NT2/D1 (cell line): ENCODE data around the gene CYFIP1.

Source experiments
- DNase-seq: peaks from one replicate; pipeline ENCODE4 v3.0.0-alpha.2; 2011; ENCODE audit warnings: low read depth, low spot score
- H3K27me3 ChIP-seq: 2 replicates; pipeline ENCODE4 v1.6.0; 2011; ENCODE audit warnings: mild to moderate bottlenecking; ENCODE audit not compliant: insufficient read length, insufficient read depth
- H3K36me3 ChIP-seq: 2 replicates; pipeline ENCODE4 v1.6.1; 2011; ENCODE audit warnings: mild to moderate bottlenecking, low read length, mixed read lengths; ENCODE audit not compliant: insufficient read depth, insufficient read length
- H3K4me1 ChIP-seq: 2 replicates; pipeline ENCODE4 v1.5.1; 2011; ENCODE audit not compliant: insufficient read depth, insufficient read length
- H3K4me3 ChIP-seq: 2 replicates; pipeline ENCODE4 v1.5.1; 2011; ENCODE audit warnings: low read depth; ENCODE audit not compliant: insufficient read length
- H3K9ac ChIP-seq: 2 replicates; pipeline ENCODE4 v1.6.0; 2011; ENCODE audit warnings: low read depth; ENCODE audit not compliant: insufficient read length
- H3K9me3 ChIP-seq: 2 replicates; pipeline ENCODE4 v1.5.1; 2011; ENCODE audit warnings: mild to moderate bottlenecking, low read length; ENCODE audit not compliant: insufficient read depth
- SUZ12 ChIP-seq: IDR thresholded peaks from 2 replicates; pipeline ENCODE4 v1.6.1; 2011; ENCODE audit not compliant: insufficient read length, insufficient read depth; ENCODE audit errors: extremely low read depth
- YY1 ChIP-seq: IDR thresholded peaks from 2 replicates; pipeline ENCODE4 v1.6.1; 2011; ENCODE audit not compliant: insufficient read length, insufficient read depth
- ZNF274 ChIP-seq: IDR thresholded peaks from 2 replicates; pipeline ENCODE4 v1.6.1; 2011; ENCODE audit warnings: mild to moderate bottlenecking, low read depth, low read length

Gene CYFIP1

DNA sequence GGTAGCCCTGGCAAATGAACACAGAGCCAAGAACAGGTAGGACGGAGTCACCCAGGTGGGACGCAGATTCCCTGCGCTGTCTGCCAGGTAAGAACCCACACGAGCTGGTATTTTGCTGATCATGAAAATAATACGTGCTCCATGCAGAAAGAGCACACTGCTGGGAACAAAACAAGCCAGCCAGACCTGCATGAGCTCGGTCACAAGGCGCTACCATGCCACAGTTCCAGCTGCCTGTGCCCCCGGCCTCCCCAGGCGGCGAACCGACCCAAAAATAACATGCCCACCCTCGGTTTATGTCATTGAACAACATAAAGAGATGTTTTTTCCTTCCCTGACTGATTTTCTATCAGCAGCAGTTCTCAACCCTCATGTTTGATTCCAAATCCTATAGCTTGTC is 25.8 kb downstream of the CYFIP1 start:
- Histone ChIP-seq H3K9ac (no peak overlapping the region), H3K4me1 (peaks cover 12% of the 10 kb centered on the region)
- no peak for TF ChIP-seq ZNF274
- TF ChIP-seq YY1: no peak
- no peak for TF ChIP-seq SUZ12

GRCh38 chr15:22952796-22953579 is 27.2 kb downstream of the CYFIP1 start:
- Histone ChIP-seq H3K9me3 (no peaks in the 10 kb centered on the region), H3K4me3 (no peak overlapping the region), H3K9ac (no peak overlapping the region), H3K27me3 (peaks cover 14% of the 10 kb centered on the region), H3K36me3 (peaks cover 4% of the 10 kb centered on the region), H3K4me1 (peaks cover 15% of the 10 kb centered on the region)
- TF ChIP-seq YY1 (no peak), SUZ12 (no peak), ZNF274 (no peak)
- peak; percentile 22 for DNase-seq

More for the DNA sequence above, 25.8 kb downstream of the CYFIP1 start:
- Histone ChIP-seq H3K27me3 (peaks cover 14% of the 10 kb centered on the region), H3K36me3 (peaks cover 4% of the 10 kb centered on the region), H3K4me3 (no peak overlapping the region), H3K9me3 (no peaks in the 10 kb centered on the region)
- DNase-seq: no peak

- peaks cover 4% of the 10 kb centered on the region for H3K36me3 ChIP-seq
- no peak for DNase-seq
- H3K4me1 ChIP-seq: peaks cover 15% of the 10 kb centered on the region
- H3K27me3 ChIP-seq: peaks cover 14% of the 10 kb centered on the region
- H3K4me3 ChIP-seq: no peak overlapping the region
- no peaks in the 10 kb centered on the region for H3K9me3 ChIP-seq
- TF ChIP-seq ZNF274 (no peak), YY1 (no peak), SUZ12 (no peak)
- no peak overlapping the region for H3K9ac ChIP-seq
Measured at GRCh38 chr15:22951381-22952280, 28.5 kb downstream of the CYFIP1 start.

GRCh38 chr15:22951031-22951380 is 29.2 kb downstream of the CYFIP1 start:
- H3K9me3 ChIP-seq: no peaks in the 10 kb centered on the region
- no peak for TF ChIP-seq YY1
- no peak for TF ChIP-seq SUZ12
- TF ChIP-seq ZNF274: no peak
- no peak overlapping the region for H3K9ac ChIP-seq
- peaks cover 4% of the 10 kb centered on the region for H3K36me3 ChIP-seq
- H3K4me3 ChIP-seq: no peak overlapping the region
- peaks cover 15% of the 10 kb centered on the region for H3K4me1 ChIP-seq
- no peak for DNase-seq
- H3K27me3 ChIP-seq: peaks cover 14% of the 10 kb centered on the region

GRCh38 chr15:22950256-22950990 is 29.7 kb downstream of the CYFIP1 start:
- no peak for TF ChIP-seq ZNF274
- no peak for TF ChIP-seq YY1
- Histone ChIP-seq H3K4me1 (peaks cover 15% of the 10 kb centered on the region), H3K9me3 (no peaks in the 10 kb centered on the region), H3K27me3 (peaks cover 14% of the 10 kb centered on the region), H3K9ac (no peak overlapping the region), H3K36me3 (peaks cover 4% of the 10 kb centered on the region), H3K4me3 (no peak overlapping the region)
- DNase-seq: no peak

DNA sequence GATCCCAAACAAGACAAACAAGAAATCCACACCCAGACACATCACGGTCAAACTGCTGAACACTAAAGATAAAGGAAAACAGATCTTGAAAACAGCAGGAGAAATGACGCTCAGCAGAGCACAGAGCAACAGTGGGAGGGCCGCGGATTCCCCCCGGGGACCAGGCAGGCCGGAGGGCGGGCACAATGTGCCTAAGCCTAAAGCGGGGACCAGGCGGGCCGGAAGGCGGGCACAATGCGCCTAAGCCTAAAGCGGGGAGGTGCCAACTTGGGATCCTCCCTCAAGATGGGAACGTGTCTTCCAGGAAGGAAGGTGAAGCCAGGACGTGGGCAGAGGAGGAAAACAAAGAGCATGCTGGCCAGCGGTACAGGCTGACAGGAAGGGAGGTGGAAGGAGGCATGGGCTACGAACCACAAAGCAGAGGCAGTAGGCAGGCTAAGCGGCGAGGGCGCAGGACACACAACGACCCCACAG is 31.1 kb downstream of the CYFIP1 start:
- H3K27me3 ChIP-seq: peaks cover 8% of the 10 kb centered on the region
- no peak for DNase-seq
- no peak for TF ChIP-seq YY1
- no peak for TF ChIP-seq ZNF274
- TF ChIP-seq SUZ12: no peak
- H3K9me3 ChIP-seq: no peaks in the 10 kb centered on the region
- H3K4me1 ChIP-seq: peaks cover 7% of the 10 kb centered on the region
- H3K4me3 ChIP-seq: no peak overlapping the region
- no peak overlapping the region for H3K9ac ChIP-seq
- H3K36me3 ChIP-seq: peaks cover 15% of the 10 kb centered on the region

DNA sequence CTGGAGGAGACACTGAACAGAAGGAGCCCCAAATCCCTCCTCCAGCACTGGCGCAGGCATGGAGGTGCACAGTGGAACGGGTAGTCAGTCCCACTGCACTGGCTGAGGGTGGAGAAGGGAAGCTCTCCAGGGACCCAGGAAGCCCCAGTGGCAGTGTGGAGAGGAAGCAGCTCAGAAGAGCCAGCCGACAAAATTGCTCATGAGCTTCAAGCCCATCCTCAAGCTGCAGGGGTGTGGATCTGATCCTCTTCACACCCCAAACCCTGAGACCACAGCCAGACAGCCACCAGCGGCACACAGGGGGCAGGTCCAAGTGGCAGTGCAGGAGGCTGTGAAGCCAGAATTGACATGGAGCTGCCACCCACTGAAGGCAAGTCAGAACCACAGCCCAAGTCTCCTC is 32.1 kb downstream of the CYFIP1 start:
- Histone ChIP-seq H3K4me3 (no peak overlapping the region), H3K27me3 (peaks cover 6% of the 10 kb centered on the region), H3K9me3 (no peaks in the 10 kb centered on the region), H3K36me3 (peaks cover 23% of the 10 kb centered on the region), H3K4me1 (peaks cover 7% of the 10 kb centered on the region), H3K9ac (no peak overlapping the region)
- TF ChIP-seq SUZ12 (no peak), YY1 (no peak), ZNF274 (no peak)
- DNase-seq: no peak
